ENCODE results near the gene RAD51B. TPM values are rescaled to one million over a fixed set of nuclear protein-coding genes. Genes with fewer than 3 reads are reported as not detected.

The RAD51B gene
- polyA plus RNA-seq, 1 donor (not counting 4 experiments of a cell fraction or from before 2014, with no cell fraction given): 13.3 TPM

GRCh38 chr14:68663385-68664076 is 844.0 kb downstream of the RAD51B start:
- H3K36me3 ChIP-seq (ENCODE audit: control insufficient read depth in 2 of 2, extremely low read depth in 1 of 2, insufficient read depth in 2 of 2, low read length in 2 of 2): no peaks in the 10 kb centered on the region
- no peak overlapping the region for H3K9ac ChIP-seq (ENCODE audit: control insufficient read depth, extremely low read depth, insufficient read depth, low read length)
- H2AFZ ChIP-seq (ENCODE audit: control insufficient read depth, low read length): no peak overlapping the region
- H3K79me2 ChIP-seq (ENCODE audit: control insufficient read depth, insufficient read depth, low read length): no peaks in the 10 kb centered on the region
- no peaks in the 10 kb centered on the region for H3K9me1 ChIP-seq (ENCODE audit: control insufficient read depth, extremely low read depth, insufficient read depth, low read length)
- TF ChIP-seq CTCF (optimal IDR thresholded peaks at IDR 0.05 in 1 of 3, IDR thresholded peaks at IDR 0.05 in 1 of 3, conservative IDR thresholded peaks at IDR 0.05 in 1 of 3; ENCODE audit: extremely low read depth in 1 of 3, insufficient read depth in 2 of 3, low read length in 3 of 3): no peak
- TF ChIP-seq EZH2 (IDR thresholded peaks at IDR 0.05; ENCODE audit: low read length): no peak
- dilution Hi-C loops (cut with MboI; ENCODE audit: extremely low pct_ligation_motif_present, low sequenced_read_pairs): no loop called here
- no peaks in the 10 kb centered on the region for H3K27me3 ChIP-seq (ENCODE audit: control insufficient read depth, extremely low read depth, insufficient read depth, low read length)
- FAIRE-seq: no peak
- no peak overlapping the region for H3K4me2 ChIP-seq (ENCODE audit: control insufficient read depth, extremely low read depth, insufficient read depth, low read depth, low read length)
- H4K20me1 ChIP-seq (ENCODE audit: control insufficient read depth, extremely low read depth, insufficient read depth, low read length): no peaks in the 10 kb centered on the region
- H3K4me1 ChIP-seq (ENCODE audit: control insufficient read depth, extremely low read depth, insufficient read depth, low read length): no peaks in the 10 kb centered on the region
- H3K9me3 ChIP-seq (ENCODE audit: control insufficient read depth, low read depth, low read length): no peaks in the 10 kb centered on the region
- no peak for DNase-seq (ENCODE audit: low read depth, low spot score)
- H3K27ac ChIP-seq (ENCODE audit: control insufficient read depth, insufficient read depth, low read length): no peak overlapping the region
- no peak overlapping the region for H3K4me3 ChIP-seq (ENCODE audit: control insufficient read depth in 2 of 3, extremely low read depth in 1 of 3, insufficient read depth in 2 of 3, low read depth in 1 of 3, low read length in 3 of 3)

- Histone ChIP-seq H3K36me3 (ENCODE audit: control insufficient read depth in 2 of 2, extremely low read depth in 1 of 2, insufficient read depth in 2 of 2, low read length in 2 of 2) (no peaks in the 10 kb centered on the region), H3K27ac (ENCODE audit: control insufficient read depth, insufficient read depth, low read length) (no peak overlapping the region), H3K4me1 (ENCODE audit: control insufficient read depth, extremely low read depth, insufficient read depth, low read length) (peaks cover 1% of the 10 kb centered on the region), H3K27me3 (ENCODE audit: control insufficient read depth, extremely low read depth, insufficient read depth, low read length) (no peaks in the 10 kb centered on the region), H3K9ac (ENCODE audit: control insufficient read depth, extremely low read depth, insufficient read depth, low read length) (no peak overlapping the region), H3K4me3 (ENCODE audit: control insufficient read depth in 2 of 3, extremely low read depth in 1 of 3, insufficient read depth in 2 of 3, low read depth in 1 of 3, low read length in 3 of 3) (no peak overlapping the region), H3K4me2 (ENCODE audit: control insufficient read depth, extremely low read depth, insufficient read depth, low read depth, low read length) (no peak overlapping the region), H3K9me1 (ENCODE audit: control insufficient read depth, extremely low read depth, insufficient read depth, low read length) (no peaks in the 10 kb centered on the region), H3K79me2 (ENCODE audit: control insufficient read depth, insufficient read depth, low read length) (no peaks in the 10 kb centered on the region), H2AFZ (ENCODE audit: control insufficient read depth, low read length) (no peak overlapping the region), H3K9me3 (ENCODE audit: control insufficient read depth, low read depth, low read length) (no peaks in the 10 kb centered on the region), H4K20me1 (ENCODE audit: control insufficient read depth, extremely low read depth, insufficient read depth, low read length) (no peaks in the 10 kb centered on the region)
- no peak for TF ChIP-seq CTCF (optimal IDR thresholded peaks at IDR 0.05 in 1 of 3, IDR thresholded peaks at IDR 0.05 in 1 of 3, conservative IDR thresholded peaks at IDR 0.05 in 1 of 3; ENCODE audit: extremely low read depth in 1 of 3, insufficient read depth in 2 of 3, low read length in 3 of 3)
- no peak for TF ChIP-seq EZH2 (IDR thresholded peaks at IDR 0.05; ENCODE audit: low read length)
- dilution Hi-C loops (cut with MboI; ENCODE audit: extremely low pct_ligation_motif_present, low sequenced_read_pairs): no loop called here
- no peak for DNase-seq (ENCODE audit: low read depth, low spot score)
- no peak for FAIRE-seq
These were observed 844.7 kb downstream of the RAD51B start for GRCh38 chr14:68664225-68664681.

Measured in keratinocyte (primary cell).